IMR-90 (cell line): ENCODE results near the gene GALNT8. TPM values are rescaled to one million over a fixed set of nuclear protein-coding genes. Genes with fewer than 3 reads are reported as not detected.

ENCODE experiments used
- ATAC-seq: fragments of 200-7000 bp; cut with Tn5 transposase; 2 replicates; pipeline ENCODE4 v1.9.1; 2020; ENCODE audit warnings: low read depth, mild to moderate bottlenecking, moderate library complexity
- BruUV-seq: library from RNA; stranded (reverse); fragments of 400-500 nt; replicated peaks from 2 replicates; lab custom pipeline; 2021; lab: Mats Ljungman, UMichigan
- CTCF ChIA-PET: fragments of 300-600 bp; formaldehyde crosslinking; extraction: SDS; loops from one replicate; lab custom pipeline; 2021; ENCODE audit warnings: antibody characterized with exemption; lab: Yijun Ruan, JAX
- POLR2A ChIA-PET: fragments of 300-600 bp; sonication (Branson Sonifier 250); formaldehyde crosslinking; loops from one replicate; lab custom pipeline; 2022; ENCODE audit warnings: antibody characterized with exemption; ENCODE audit not compliant: unreplicated experiment; lab: Charles Lee
- DNase-seq: peaks from one replicate; pipeline ENCODE4 v3.0.0; 2013
- H2AFZ ChIP-seq: replicated peaks from 2 replicates; pipeline ENCODE3; 2013; ENCODE audit warnings: low read length, mild to moderate bottlenecking; ENCODE audit not compliant: poor library complexity
- H2AK5ac ChIP-seq: 2 replicates; pipeline ENCODE4 v1.6.1; 2013; ENCODE audit warnings: low read depth, low read length, inconsistent platforms
- H2AK9ac ChIP-seq: replicated peaks from 2 replicates; pipeline ENCODE3; 2013; ENCODE audit warnings: mild to moderate bottlenecking, low read depth, low read length, moderate library complexity; ENCODE audit not compliant: poor library complexity
- H2BK120ac ChIP-seq: 2 replicates; pipeline ENCODE4 v1.6.1; 2013; ENCODE audit warnings: low read depth, low read length, inconsistent platforms
- H2BK15ac ChIP-seq: 3 replicates; pipeline ENCODE4 v1.6.1; 2013; ENCODE audit warnings: low read depth, low read length, inconsistent platforms
- H2BK20ac ChIP-seq: 2 replicates; pipeline ENCODE4 v1.6.1; 2013; ENCODE audit warnings: low read depth, mild to moderate bottlenecking, inconsistent platforms, low read length, moderate library complexity
- H2BK5ac ChIP-seq: 2 replicates; pipeline ENCODE4 v1.6.1; 2013; ENCODE audit warnings: mild to moderate bottlenecking, low read depth, low read length, inconsistent platforms; ENCODE audit not compliant: poor library complexity, severe bottlenecking
- H3K14ac ChIP-seq: replicated peaks from 2 replicates; pipeline ENCODE4 v1.6.1; 2013; ENCODE audit warnings: low read depth, low read length, inconsistent platforms
- H3K18ac ChIP-seq: 2 replicates; pipeline ENCODE4 v1.6.1; 2013; ENCODE audit warnings: low read depth, low read length, control low read depth
- H3K23ac ChIP-seq: 2 replicates; pipeline ENCODE4 v1.6.1; 2013; ENCODE audit warnings: low read depth, low read length, inconsistent platforms
- H3K27ac ChIP-seq: 2 replicates; pipeline ENCODE4 v1.5.1; 2013; ENCODE audit warnings: mild to moderate bottlenecking, control low read depth, low read length; ENCODE audit not compliant: insufficient read depth
- H3K27me3 ChIP-seq: 2 replicates; pipeline ENCODE4 v1.6.1; 2013; ENCODE audit warnings: low read length; ENCODE audit not compliant: control insufficient read depth, insufficient read depth
- H3K36me3 ChIP-seq: 2 replicates; pipeline ENCODE4 v1.6.1; 2013; ENCODE audit warnings: low read length, mixed read lengths; ENCODE audit not compliant: control insufficient read depth, insufficient read depth
- H3K4ac ChIP-seq: 2 replicates; pipeline ENCODE4 v1.6.1; 2013; ENCODE audit warnings: low read depth, low read length, inconsistent platforms
- H3K4me1 ChIP-seq: 2 replicates; pipeline ENCODE4 v1.6.1; 2013; ENCODE audit warnings: low read length, mixed read lengths; ENCODE audit not compliant: control insufficient read depth, insufficient read depth
- H3K4me2 ChIP-seq: 2 replicates; pipeline ENCODE4 v1.6.1; 2013; ENCODE audit warnings: low read depth, mild to moderate bottlenecking, control low read depth, low read length, moderate library complexity
- H3K4me3 ChIP-seq: 2 replicates; pipeline ENCODE4 v1.5.1; 2013; ENCODE audit warnings: low read depth, mild to moderate bottlenecking, control low read depth, low read length, moderate library complexity; ENCODE audit not compliant: insufficient read depth
- H3K56ac ChIP-seq: 2 replicates; pipeline ENCODE4 v1.6.1; 2013; ENCODE audit warnings: low read length, inconsistent platforms; ENCODE audit not compliant: insufficient read depth; ENCODE audit errors: extremely low read depth
- H3K79me1 ChIP-seq, 2 experiments: 2 replicates each; pipeline ENCODE4 v1.6.1; 2013; ENCODE audit warnings: low read length in 2 of 2, inconsistent platforms in 1 of 2, low read depth in 1 of 2
- H3K9ac ChIP-seq: 2 replicates; pipeline ENCODE4 v1.6.1; 2013; ENCODE audit warnings: low read depth, low read length, control low read depth
- H3K9me1 ChIP-seq: 2 replicates; pipeline ENCODE4 v1.6.1; 2013; ENCODE audit warnings: low read length, inconsistent platforms; ENCODE audit not compliant: insufficient read depth
- H3K9me3 ChIP-seq: 2 replicates; pipeline ENCODE4 v1.6.1; 2013; ENCODE audit warnings: low read length; ENCODE audit not compliant: control insufficient read depth, insufficient read depth
- H4K20me1 ChIP-seq: 2 replicates; pipeline ENCODE4 v1.6.1; 2013; ENCODE audit warnings: low read length, inconsistent platforms; ENCODE audit not compliant: insufficient read depth
- H4K5ac ChIP-seq: 2 replicates; pipeline ENCODE4 v1.6.1; 2013; ENCODE audit warnings: mild to moderate bottlenecking, low read depth, low read length, control low read depth
- H4K8ac ChIP-seq, 2 experiments: 2 replicates each; pipeline ENCODE4 v1.6.1; 2013; ENCODE audit warnings: low read depth in 2 of 2, low read length in 2 of 2, control low read depth in 1 of 2, inconsistent platforms in 1 of 2
- H4K91ac ChIP-seq: 2 replicates; pipeline ENCODE4 v1.6.1; 2013; ENCODE audit warnings: low read depth, low read length, inconsistent platforms; ENCODE audit not compliant: insufficient read depth
- BHLHE40 ChIP-seq: fragments of 150-350 bp; IDR thresholded peaks from 2 replicates; pipeline ENCODE4 v1.6.1; 2016; ENCODE audit warnings: mild to moderate bottlenecking, low read depth, low read length
- CEBPB ChIP-seq: IDR thresholded peaks from 2 replicates; pipeline ENCODE4 v1.6.1; 2012; ENCODE audit warnings: low read depth, low read length, improper control_type of control experiment
- CHD1 ChIP-seq: IDR thresholded peaks from 2 replicates; pipeline ENCODE4 v1.6.1; 2012; ENCODE audit warnings: low read depth, low read length, improper control_type of control experiment
- FOS ChIP-seq: fragments of 150-350 bp; IDR thresholded peaks from 2 replicates; pipeline ENCODE4 v1.6.1; 2016; ENCODE audit warnings: low read depth, low read length
- MAFK ChIP-seq: IDR thresholded peaks from 2 replicates; pipeline ENCODE4 v1.6.1; 2012; ENCODE audit warnings: low read depth, low read length, improper control_type of control experiment
- MAZ ChIP-seq: IDR thresholded peaks from 2 replicates; pipeline ENCODE4 v1.6.1; 2012; ENCODE audit warnings: low read depth, mild to moderate bottlenecking, low read length, improper control_type of control experiment, moderate library complexity, borderline replicate concordance
- MXI1 ChIP-seq: IDR thresholded peaks from 2 replicates; pipeline ENCODE4 v1.6.1; 2012; ENCODE audit warnings: low read depth, mild to moderate bottlenecking, low read length, moderate library complexity, borderline replicate concordance
- NFE2L2 ChIP-seq: fragments of 150-350 bp; IDR thresholded peaks from 2 replicates; pipeline ENCODE4 v1.6.1; 2016; ENCODE audit warnings: low read depth, mild to moderate bottlenecking, low read length
- POLR2A ChIP-seq: IDR thresholded peaks from 2 replicates; pipeline ENCODE4 v1.6.1; 2012; ENCODE audit warnings: mild to moderate bottlenecking, low read depth, low read length
- RAD21 ChIP-seq: IDR thresholded peaks from 2 replicates; pipeline ENCODE4 v1.6.1; 2012; ENCODE audit warnings: low read length, improper control_type of control experiment
- RCOR1 ChIP-seq: IDR thresholded peaks from 2 replicates; pipeline ENCODE4 v1.6.1; 2012; ENCODE audit warnings: mild to moderate bottlenecking, low read length, improper control_type of control experiment; ENCODE audit not compliant: insufficient replicate concordance
- RFX5 ChIP-seq: IDR thresholded peaks from 2 replicates; pipeline ENCODE4 v1.8.0; 2012; ENCODE audit warnings: low read depth, mild to moderate bottlenecking, low read length, moderate library complexity
- SMC3 ChIP-seq: fragments of 150-350 bp; IDR thresholded peaks from 2 replicates; pipeline ENCODE4 v1.6.1; 2016; ENCODE audit warnings: low read depth, mild to moderate bottlenecking, antibody characterized with exemption, low read length, moderate library complexity
- WGBS, 2 experiments: methylation state at CpG; one replicate each; pipeline versions ENCODE4 v1.1.5 to v1.1.7; 2013; ENCODE audit warnings: missing lambda C conversion rate in 2 of 2; ENCODE audit not compliant: insufficient read length in 1 of 2; ENCODE audit errors: extremely low coverage in 2 of 2; 5-methylcytosine and 5-hydroxymethylcytosine counted together
- dilution Hi-C: fragments of 300-500 bp; cut with HindIII; formaldehyde crosslinking; loops from one replicate; pipeline ENCODE4 v1.14.3; 2018; ENCODE audit warnings: low sequenced_read_pairs; ENCODE audit not compliant: unreplicated experiment
- in situ Hi-C: fragments of 300-500 bp; cut with MboI; formaldehyde crosslinking; loops from 3 replicates; pipeline ENCODE4 v1.14.3; 2019; ENCODE audit warnings: low sequenced_read_pairs, inconsistent platforms, mixed read lengths
- intact Hi-C: fragments of 100-400 bp; cut with micrococcal nuclease; formaldehyde crosslinking; loops from 2 replicates; pipeline ENCODE4 v1.10.0; 2022
- polyA plus RNA-seq, 3 experiments: library from polyadenylated mRNA; depleted of rRNA; stranded (reverse); fragments of >200 nt; gene quantifications; 2 replicates each; pipeline ENCODE4 v1.2.3, GENCODE V29; 2012; ENCODE audit warnings: low replicate concordance in 1 of 3
- total RNA-seq: library from RNA; depleted of rRNA; stranded (reverse); fragments of >200 nt; gene quantifications from 2 replicates; pipeline ENCODE4 v1.2.3, GENCODE V29; 2012
- TF ChIP-seq, protein P1 (sequence below): fragments of 150-350 bp; IDR thresholded peaks from 2 replicates; pipeline ENCODE4 v1.6.1; 2016; ENCODE audit warnings: low read depth, mild to moderate bottlenecking, low read length, moderate library complexity, borderline replicate concordance
- TF ChIP-seq, protein P2 (sequence below): fragments of 150-350 bp; IDR thresholded peaks from 2 replicates; pipeline ENCODE4 v1.6.1; 2017; ENCODE audit warnings: mild to moderate bottlenecking, antibody characterized with exemption, low read length, low read depth
- TF ChIP-seq, protein P3 (sequence below): conservative IDR thresholded peaks from 2 replicates; pipeline ENCODE4 v1.5.1; 2012; ENCODE audit warnings: mild to moderate bottlenecking, low read depth, low read length, improper control_type of control experiment

GALNT8 gene
- total and polyA plus RNA-seq, 2 of the 4 experiments (the other 2 are of a cell fraction): not detected

- no peak overlapping the region for H3K14ac ChIP-seq
- no peak overlapping the region for H3K23ac ChIP-seq
- no peaks in the 10 kb centered on the region for H3K36me3 ChIP-seq
- peaks cover 3% of the 10 kb centered on the region for H3K27me3 ChIP-seq
- 78% methylated on average over 6 of the region's 7 CpGs; no CpG with 5 or more reads in 1 of the 2 experiments for WGBS, 2 experiments
- no peak overlapping the region for H4K8ac ChIP-seq
- BruUV-seq: no TSS peak
- no peaks in the 10 kb centered on the region for H3K4me1 ChIP-seq
- no peak overlapping the region for H4K5ac ChIP-seq
- no peak overlapping the region for H2BK20ac ChIP-seq
- no peak overlapping the region for H3K18ac ChIP-seq
- TF ChIP-seq POLR2A (no peak), NFE2L2 (no peak), SMC3 (no peak), CEBPB (no peak), MAFK (no peak), MAZ (no peak), RCOR1 (no peak), CHD1 (no peak), FOS (no peak), MXI1 (no peak), BHLHE40 (no peak), RAD21 (no peak), RFX5 (no peak)
- TF ChIP-seq, protein P1, sequence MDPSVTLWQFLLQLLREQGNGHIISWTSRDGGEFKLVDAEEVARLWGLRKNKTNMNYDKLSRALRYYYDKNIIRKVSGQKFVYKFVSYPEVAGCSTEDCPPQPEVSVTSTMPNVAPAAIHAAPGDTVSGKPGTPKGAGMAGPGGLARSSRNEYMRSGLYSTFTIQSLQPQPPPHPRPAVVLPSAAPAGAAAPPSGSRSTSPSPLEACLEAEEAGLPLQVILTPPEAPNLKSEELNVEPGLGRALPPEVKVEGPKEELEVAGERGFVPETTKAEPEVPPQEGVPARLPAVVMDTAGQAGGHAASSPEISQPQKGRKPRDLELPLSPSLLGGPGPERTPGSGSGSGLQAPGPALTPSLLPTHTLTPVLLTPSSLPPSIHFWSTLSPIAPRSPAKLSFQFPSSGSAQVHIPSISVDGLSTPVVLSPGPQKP: no peak
- TF ChIP-seq, protein P2, sequence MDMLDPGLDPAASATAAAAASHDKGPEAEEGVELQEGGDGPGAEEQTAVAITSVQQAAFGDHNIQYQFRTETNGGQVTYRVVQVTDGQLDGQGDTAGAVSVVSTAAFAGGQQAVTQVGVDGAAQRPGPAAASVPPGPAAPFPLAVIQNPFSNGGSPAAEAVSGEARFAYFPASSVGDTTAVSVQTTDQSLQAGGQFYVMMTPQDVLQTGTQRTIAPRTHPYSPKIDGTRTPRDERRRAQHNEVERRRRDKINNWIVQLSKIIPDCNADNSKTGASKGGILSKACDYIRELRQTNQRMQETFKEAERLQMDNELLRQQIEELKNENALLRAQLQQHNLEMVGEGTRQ: no peak
- TF ChIP-seq, protein P3, sequence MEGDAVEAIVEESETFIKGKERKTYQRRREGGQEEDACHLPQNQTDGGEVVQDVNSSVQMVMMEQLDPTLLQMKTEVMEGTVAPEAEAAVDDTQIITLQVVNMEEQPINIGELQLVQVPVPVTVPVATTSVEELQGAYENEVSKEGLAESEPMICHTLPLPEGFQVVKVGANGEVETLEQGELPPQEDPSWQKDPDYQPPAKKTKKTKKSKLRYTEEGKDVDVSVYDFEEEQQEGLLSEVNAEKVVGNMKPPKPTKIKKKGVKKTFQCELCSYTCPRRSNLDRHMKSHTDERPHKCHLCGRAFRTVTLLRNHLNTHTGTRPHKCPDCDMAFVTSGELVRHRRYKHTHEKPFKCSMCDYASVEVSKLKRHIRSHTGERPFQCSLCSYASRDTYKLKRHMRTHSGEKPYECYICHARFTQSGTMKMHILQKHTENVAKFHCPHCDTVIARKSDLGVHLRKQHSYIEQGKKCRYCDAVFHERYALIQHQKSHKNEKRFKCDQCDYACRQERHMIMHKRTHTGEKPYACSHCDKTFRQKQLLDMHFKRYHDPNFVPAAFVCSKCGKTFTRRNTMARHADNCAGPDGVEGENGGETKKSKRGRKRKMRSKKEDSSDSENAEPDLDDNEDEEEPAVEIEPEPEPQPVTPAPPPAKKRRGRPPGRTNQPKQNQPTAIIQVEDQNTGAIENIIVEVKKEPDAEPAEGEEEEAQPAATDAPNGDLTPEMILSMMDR: no peak
- no peak overlapping the region for H2BK5ac ChIP-seq
- no peak overlapping the region for H3K4me2 ChIP-seq
- ChIA-PET CTCF (no interaction called here), POLR2A (no interaction called here)
- intact Hi-C loops (no loop called here), dilution Hi-C loops (no loop called here), in situ Hi-C loops (no loop called here)
- H4K91ac ChIP-seq: no peak overlapping the region
- DNase-seq (no peak), ATAC-seq (no peak)
- no peaks in the 10 kb centered on the region for H3K79me1 ChIP-seq
- H2AK9ac ChIP-seq: no peak overlapping the region
- H3K27ac ChIP-seq: no peak overlapping the region
- no peak overlapping the region for H3K56ac ChIP-seq
- no peaks in the 10 kb centered on the region for H4K20me1 ChIP-seq
- no peak overlapping the region for H2BK120ac ChIP-seq
- H3K9me3 ChIP-seq: no peaks in the 10 kb centered on the region
- H2AK5ac ChIP-seq: no peak overlapping the region
- H3K4me3 ChIP-seq: no peak overlapping the region
- H2BK15ac ChIP-seq: no peak overlapping the region
- H3K9me1 ChIP-seq: no peaks in the 10 kb centered on the region
- no peak overlapping the region for H3K9ac ChIP-seq
- no peak overlapping the region for H3K4ac ChIP-seq
- no peak overlapping the region for H2AFZ ChIP-seq
Measured at GRCh38 chr12:4762773-4763172, 42.6 kb downstream of the GALNT8 start.
